BE2C (cell line): ENCODE data around the gene NEAT1.
"Not testable (repeated sequence)": the region's sequence is repeated elsewhere in the genome, so short reads cannot be mapped to it uniquely, and the experiment has no call there.

Experiments used
- DNase-seq: peaks from one replicate; pipeline ENCODE4 v3.0.0-alpha.2; 2020
- H3K27me3 ChIP-seq: fragments of 250-450 bp; sonication (Bioruptor Pico); 2 replicates; pipeline ENCODE4 v1.5.1; 2020; ENCODE audit warnings: mild to moderate bottlenecking
- H3K36me3 ChIP-seq: fragments of 250-450 bp; sonication (Bioruptor Pico); 2 replicates; pipeline ENCODE4 v1.5.1; 2020; ENCODE audit warnings: mild to moderate bottlenecking
- H3K4me1 ChIP-seq: fragments of 250-450 bp; sonication (Bioruptor Pico); 2 replicates; pipeline ENCODE4 v1.5.1; 2020
- H3K4me3 ChIP-seq: 2 replicates; pipeline ENCODE4 v1.5.1; 2011; ENCODE audit warnings: low read depth, low read length
- H3K9me3 ChIP-seq: fragments of 250-450 bp; sonication (Bioruptor Pico); 2 replicates; pipeline ENCODE4 v1.5.1; 2020
- CTCF ChIP-seq: IDR thresholded peaks from 2 replicates; pipeline ENCODE4 v1.5.1; 2012; ENCODE audit warnings: mild to moderate bottlenecking, low read depth, low read length

Gene NEAT1

GRCh38 chr11:65448418-65449105 is 26.0 kb downstream of the NEAT1 start:
- Histone ChIP-seq H3K4me3 (no peak overlapping the region), H3K27me3 (no peaks in the 10 kb centered on the region), H3K9me3 (no peaks in the 10 kb centered on the region), H3K4me1 (no peaks in the 10 kb centered on the region), H3K36me3 (no peaks in the 10 kb centered on the region; the same call in 1 of the 2 replicates)
- DNase-seq: no peak
- no peak for TF ChIP-seq CTCF

GRCh38 chr11:65451301-65451700 is 28.7 kb downstream of the NEAT1 start:
- not testable (repeated sequence) for H3K27me3 ChIP-seq, H3K36me3 ChIP-seq, H3K4me1 ChIP-seq, H3K9me3 ChIP-seq, DNase-seq, H3K4me3 ChIP-seq

- not testable (repeated sequence) for H3K4me3 ChIP-seq, H3K36me3 ChIP-seq, H3K4me1 ChIP-seq, DNase-seq, H3K9me3 ChIP-seq, H3K27me3 ChIP-seq
Observed at GRCh38 chr11:65452259-65452658, 29.7 kb downstream of the NEAT1 start.

- DNase-seq: no peak
- H3K4me3 ChIP-seq: no peak overlapping the region
- no peaks in the 10 kb centered on the region for H3K4me1 ChIP-seq
- no peaks in the 10 kb centered on the region for H3K9me3 ChIP-seq
- H3K27me3 ChIP-seq: no peaks in the 10 kb centered on the region
- no peak for TF ChIP-seq CTCF
- no peaks in the 10 kb centered on the region for H3K36me3 ChIP-seq
Observed at GRCh38 chr11:65452806-65453490, 30.4 kb downstream of the NEAT1 start.

GRCh38 chr11:65454311-65454695 is 31.7 kb downstream of the NEAT1 start:
- no peaks in the 10 kb centered on the region for H3K9me3 ChIP-seq
- no peaks in the 10 kb centered on the region for H3K4me1 ChIP-seq
- no peak for DNase-seq
- no peaks in the 10 kb centered on the region for H3K27me3 ChIP-seq
- H3K4me3 ChIP-seq: no peak overlapping the region
- H3K36me3 ChIP-seq: no peaks in the 10 kb centered on the region
- no peak for TF ChIP-seq CTCF

- Histone ChIP-seq H3K27me3 (no peaks in the 10 kb centered on the region), H3K9me3 (no peaks in the 10 kb centered on the region), H3K36me3 (no peaks in the 10 kb centered on the region), H3K4me3 (peak overlapping the region; percentile 44), H3K4me1 (no peaks in the 10 kb centered on the region)
- TF ChIP-seq CTCF: no peak
- peak; percentile 73 for DNase-seq
Observed at GRCh38 chr11:65454696-65455456, 32.3 kb downstream of the NEAT1 start.

DNA sequence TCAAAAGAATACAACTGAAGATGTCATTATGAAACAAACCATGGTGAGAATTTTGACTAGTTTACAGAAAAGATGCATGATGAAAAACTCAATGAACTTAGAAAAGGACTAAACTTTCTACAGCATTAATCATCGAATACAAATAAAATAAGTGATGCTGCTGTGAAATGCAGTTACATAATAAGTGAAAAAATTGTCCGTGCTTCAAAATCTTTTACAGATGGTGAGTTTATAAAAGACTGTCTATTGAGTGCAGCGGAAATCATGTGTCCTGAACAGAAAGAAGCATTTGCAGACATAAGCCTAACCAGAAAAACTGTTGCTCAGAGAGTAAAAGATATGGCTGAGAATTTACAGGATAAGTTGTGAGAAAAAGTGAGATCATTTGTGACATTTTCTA is 33.8 kb downstream of the NEAT1 start:
- DNase-seq: no peak
- Histone ChIP-seq H3K4me3 (no peak overlapping the region), H3K27me3 (no peaks in the 10 kb centered on the region), H3K4me1 (no peaks in the 10 kb centered on the region), H3K9me3 (no peaks in the 10 kb centered on the region), H3K36me3 (no peaks in the 10 kb centered on the region)
- no peak for TF ChIP-seq CTCF
